Measurements from ENCODE around the gene NPHP1.
"Not testable (repeated sequence)": the region's sequence is repeated elsewhere in the genome, so short reads cannot be mapped to it uniquely, and the experiment has no call there.

DNA sequence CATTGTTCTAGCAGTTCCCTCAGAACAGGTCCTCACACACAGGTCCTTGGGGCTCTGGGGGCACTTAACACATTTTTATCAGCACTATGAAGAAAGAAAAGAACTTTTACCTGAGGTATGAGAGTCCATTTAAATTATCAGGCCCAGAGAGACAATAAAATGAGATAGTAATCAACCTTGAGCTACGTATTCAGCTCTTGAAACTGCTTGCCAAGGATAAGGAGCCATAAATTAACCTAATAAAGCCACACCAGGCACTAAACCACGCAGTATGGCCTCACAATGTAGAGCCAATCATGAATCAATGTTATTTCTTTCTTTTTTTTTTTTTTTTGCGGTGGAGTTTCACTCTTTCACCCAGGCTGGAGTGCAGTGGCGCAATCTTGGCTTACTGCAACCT lies 126.7 kb downstream of the NPHP1 start:
- TF ChIP-seq POLR2A (IDR thresholded peaks at IDR 0.05; ENCODE audit: low read depth, low read length); JUN (IDR thresholded peaks at IDR 0.05; ENCODE audit: borderline replicate concordance, insufficient read depth, insufficient read length, low read depth): not testable (repeated sequence)
- TF ChIP-seq, protein P1, sequence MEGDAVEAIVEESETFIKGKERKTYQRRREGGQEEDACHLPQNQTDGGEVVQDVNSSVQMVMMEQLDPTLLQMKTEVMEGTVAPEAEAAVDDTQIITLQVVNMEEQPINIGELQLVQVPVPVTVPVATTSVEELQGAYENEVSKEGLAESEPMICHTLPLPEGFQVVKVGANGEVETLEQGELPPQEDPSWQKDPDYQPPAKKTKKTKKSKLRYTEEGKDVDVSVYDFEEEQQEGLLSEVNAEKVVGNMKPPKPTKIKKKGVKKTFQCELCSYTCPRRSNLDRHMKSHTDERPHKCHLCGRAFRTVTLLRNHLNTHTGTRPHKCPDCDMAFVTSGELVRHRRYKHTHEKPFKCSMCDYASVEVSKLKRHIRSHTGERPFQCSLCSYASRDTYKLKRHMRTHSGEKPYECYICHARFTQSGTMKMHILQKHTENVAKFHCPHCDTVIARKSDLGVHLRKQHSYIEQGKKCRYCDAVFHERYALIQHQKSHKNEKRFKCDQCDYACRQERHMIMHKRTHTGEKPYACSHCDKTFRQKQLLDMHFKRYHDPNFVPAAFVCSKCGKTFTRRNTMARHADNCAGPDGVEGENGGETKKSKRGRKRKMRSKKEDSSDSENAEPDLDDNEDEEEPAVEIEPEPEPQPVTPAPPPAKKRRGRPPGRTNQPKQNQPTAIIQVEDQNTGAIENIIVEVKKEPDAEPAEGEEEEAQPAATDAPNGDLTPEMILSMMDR (IDR thresholded peaks at IDR 0.05; ENCODE audit: extremely low read depth in 1 of 2, insufficient read depth in 1 of 2, low read depth in 1 of 2, low read length in 2 of 2) = not testable (repeated sequence)
